GM23338 (cell line): ENCODE data around the gene RELL1. TPM values are rescaled to one million over a fixed set of nuclear protein-coding genes. Genes with fewer than 3 reads are reported as not detected.

Experiments used
- ATAC-seq: fragments of 200-7000 bp; cut with Tn5 transposase; 3 replicates; pipeline ENCODE4 v1.9.1; 2020
- DNase-seq: peaks from one replicate; pipeline ENCODE4 v3.0.0-alpha.2; 2015; ENCODE audit warnings: low spot score
- H2AFZ ChIP-seq: fragments of 200-600 bp; sonication (generic); 2 replicates; pipeline ENCODE4 v1.8.0; 2016; ENCODE audit warnings: antibody characterized with exemption, mild to moderate bottlenecking, moderate library complexity
- H3F3A ChIP-seq: fragments of 200-600 bp; sonication (generic); replicated peaks from 2 replicates; pipeline ENCODE4 v1.8.0; 2017; ENCODE audit warnings: antibody characterized with exemption, mixed run types, low read depth
- H3K27ac ChIP-seq: fragments of 200-600 bp; sonication (generic); 2 replicates; pipeline ENCODE4 v1.6.1; 2016; ENCODE audit warnings: low read depth
- H3K27me3 ChIP-seq: fragments of 200-600 bp; sonication (generic); 2 replicates; pipeline ENCODE4 v1.8.0; 2016; ENCODE audit warnings: mild to moderate bottlenecking, mixed run types, moderate library complexity; ENCODE audit not compliant: insufficient read depth
- H3K36me3 ChIP-seq: fragments of 200-600 bp; sonication (generic); 2 replicates; pipeline ENCODE4 v1.8.0; 2016; ENCODE audit warnings: mild to moderate bottlenecking; ENCODE audit not compliant: insufficient read depth
- H3K4me1 ChIP-seq: fragments of 200-600 bp; sonication (generic); 2 replicates; pipeline ENCODE4 v1.8.0; 2016; ENCODE audit warnings: mild to moderate bottlenecking, moderate library complexity; ENCODE audit not compliant: insufficient read depth
- H3K4me2 ChIP-seq: fragments of 200-600 bp; sonication (generic); 2 replicates; pipeline ENCODE4 v1.7.1; 2017; ENCODE audit warnings: mixed run types
- H3K4me3 ChIP-seq: fragments of 200-600 bp; sonication (generic); 2 replicates; pipeline ENCODE4 v1.6.1; 2016; ENCODE audit warnings: mixed run types
- H3K79me2 ChIP-seq: fragments of 200-600 bp; sonication (generic); replicated peaks from 2 replicates; pipeline ENCODE4 v1.8.0; 2017; ENCODE audit warnings: mild to moderate bottlenecking; ENCODE audit not compliant: insufficient read depth
- H3K9me2 ChIP-seq: fragments of 200-600 bp; sonication (generic); 2 replicates; pipeline ENCODE4 v1.8.0; 2017; ENCODE audit not compliant: insufficient read depth
- H4K20me1 ChIP-seq: fragments of 200-600 bp; sonication (generic); replicated peaks from 2 replicates; pipeline ENCODE4 v1.8.0; 2017; ENCODE audit warnings: mild to moderate bottlenecking; ENCODE audit not compliant: insufficient read depth
- H3K27ac Mint-ChIP-seq: 2 replicates; pipeline ENCODE4 v1.8.0; 2020; ENCODE audit warnings: inconsistent platforms, mild to moderate bottlenecking, moderate library complexity, mixed read lengths
- H3K27me3 Mint-ChIP-seq: 3 replicates; pipeline ENCODE4 v1.8.0; 2022; ENCODE audit warnings: low read depth, mild to moderate bottlenecking, moderate library complexity, mixed read lengths, inconsistent platforms; ENCODE audit not compliant: insufficient read depth, poor library complexity
- H3K36me3 Mint-ChIP-seq: 3 replicates; pipeline ENCODE4 v1.8.0; 2021; ENCODE audit warnings: low read depth, mild to moderate bottlenecking, inconsistent platforms, moderate library complexity, mixed read lengths
- H3K4me1 Mint-ChIP-seq: 3 replicates; pipeline ENCODE4 v1.8.0; 2020; ENCODE audit warnings: mild to moderate bottlenecking, inconsistent platforms, mixed read lengths
- H3K4me3 Mint-ChIP-seq: 3 replicates; pipeline ENCODE4 v1.8.0; 2021; ENCODE audit warnings: moderate library complexity, mild to moderate bottlenecking, inconsistent platforms, mixed read lengths
- H3K9me3 Mint-ChIP-seq: 3 replicates; pipeline ENCODE4 v1.8.0; 2020; ENCODE audit warnings: moderate library complexity, mild to moderate bottlenecking, inconsistent platforms, mixed read lengths
- CREB1 ChIP-seq: fragments of 250-450 bp; sonication (Bioruptor Pico); IDR thresholded peaks from 2 replicates; pipeline ENCODE4 v1.5.0; 2020; ENCODE audit warnings: low read depth, mild to moderate bottlenecking, moderate library complexity
- CTCF ChIP-seq, 2 experiments: fragments of 200-600 bp in 1 of 2; sonication (generic) in 1 of 2; conservative IDR thresholded peaks; 2 replicates each; pipeline versions ENCODE4 v1.5.1 to v1.6.1; 2016 to 2017; ENCODE audit warnings: antibody characterized with exemption in 2 of 2, low read depth in 2 of 2, mild to moderate bottlenecking in 2 of 2, moderate library complexity in 1 of 2
- ETS1 ChIP-seq: IDR thresholded peaks from 2 replicates; pipeline ENCODE4 v1.6.1; 2016; ENCODE audit warnings: antibody characterized with exemption
- EZH2 ChIP-seq: fragments of 200-600 bp; sonication (generic); IDR thresholded peaks from one replicate; pipeline ENCODE4 v1.8.0; 2017; ENCODE audit warnings: antibody characterized with exemption, mild to moderate bottlenecking, low read depth; ENCODE audit not compliant: unreplicated experiment
- EZH2phosphoT487 ChIP-seq: fragments of 200-600 bp; sonication (generic); IDR thresholded peaks from one replicate; pipeline ENCODE4 v1.8.1; 2018; ENCODE audit warnings: antibody characterized with exemption; ENCODE audit not compliant: unreplicated experiment
- JUNB ChIP-seq: IDR thresholded peaks from one replicate; pipeline ENCODE4 v1.6.1; 2016; ENCODE audit warnings: antibody characterized with exemption; ENCODE audit not compliant: unreplicated experiment
- NANOG ChIP-seq: IDR thresholded peaks from 2 replicates; pipeline ENCODE4 v1.6.1; 2016; ENCODE audit warnings: antibody characterized with exemption, borderline replicate concordance
- POLR2AphosphoS5 ChIP-seq: IDR thresholded peaks from 2 replicates; pipeline ENCODE4 v1.6.1; 2016; ENCODE audit warnings: antibody characterized with exemption, low read depth
- REST ChIP-seq: IDR thresholded peaks from one replicate; pipeline ENCODE4 v1.6.1; 2018; ENCODE audit warnings: antibody characterized with exemption; ENCODE audit not compliant: unreplicated experiment
- STAT1 ChIP-seq: IDR thresholded peaks from one replicate; pipeline ENCODE4 v1.6.1; 2016; ENCODE audit warnings: antibody characterized with exemption; ENCODE audit not compliant: unreplicated experiment
- ZNF114 ChIP-seq: fragments of 250-450 bp; sonication (Bioruptor Pico); IDR thresholded peaks from 2 replicates; pipeline ENCODE4 v1.5.0; 2020; ENCODE audit warnings: mild to moderate bottlenecking, moderate library complexity
- ZNF331 ChIP-seq: fragments of 250-450 bp; sonication (Bioruptor Pico); IDR thresholded peaks from 2 replicates; pipeline ENCODE4 v1.5.0; 2020; ENCODE audit warnings: low read depth, mild to moderate bottlenecking, moderate library complexity
- ZNF462 ChIP-seq: fragments of 250-450 bp; sonication (Bioruptor Pico); IDR thresholded peaks from 2 replicates; pipeline ENCODE4 v1.5.0; 2020; ENCODE audit warnings: mild to moderate bottlenecking, moderate library complexity
- polyA plus RNA-seq: library from polyadenylated mRNA; unstranded; fragments of >200 nt; fragmentation: Nextera tagmentation; extraction: Ambion mirVana; gene quantifications from 2 replicates; pipeline ENCODE4 v1.2.1, GENCODE V29; 2016
- total RNA-seq: library from RNA; depleted of rRNA; stranded (reverse); fragments of >200 nt; shearing (Covaris generic); gene quantifications from 2 replicates; pipeline ENCODE4 v1.2.3, GENCODE V29; 2014

The RELL1 gene
- total and polyA plus RNA-seq, 2 experiments from 2014 or later: 2.8 to 28.5 TPM

- Histone ChIP-seq H3K79me2 (no peaks in the 10 kb centered on the region), H3K9me2 (no peaks in the 10 kb centered on the region), H3K27me3 (no peaks in the 10 kb centered on the region), H3K27ac (no peak overlapping the region), H3K36me3 (no peaks in the 10 kb centered on the region), H3K4me1 (no peaks in the 10 kb centered on the region), H3K4me3 (no peak overlapping the region), H3K4me2 (no peak overlapping the region), H4K20me1 (no peaks in the 10 kb centered on the region), H2AFZ (no peak overlapping the region), H3F3A (no peaks in the 10 kb centered on the region)
- Mint-ChIP-seq H3K27ac (no peak overlapping the region), H3K9me3 (peaks cover 7% of the 10 kb centered on the region; the same call in 2 of the 3 replicates), H3K4me3 (no peak overlapping the region), H3K27me3 (peaks cover 3% of the 10 kb centered on the region), H3K36me3 (peaks cover 2% of the 10 kb centered on the region; the same call in 1 of the 3 replicates), H3K4me1 (peaks cover 8% of the 10 kb centered on the region)
- ATAC-seq (no peak), DNase-seq (no peak)
- no peak for TF ChIP-seq JUNB
- no peak for TF ChIP-seq REST
- no peak for TF ChIP-seq CTCF (conservative IDR thresholded peaks at IDR 0.05; ENCODE audit: low read depth in 2 of 2)
- TF ChIP-seq ZNF114 (CRISPR knock-in tag): no peak
- TF ChIP-seq ZNF462 (CRISPR knock-in tag): no peak
- no peak for TF ChIP-seq EZH2
- no peak for TF ChIP-seq NANOG
- TF ChIP-seq POLR2AphosphoS5: no peak
- TF ChIP-seq STAT1: no peak
- TF ChIP-seq EZH2phosphoT487: no peak
- TF ChIP-seq ETS1: no peak
- TF ChIP-seq ZNF331: no peak
- no peak for TF ChIP-seq CREB1
Observed at GRCh38 chr4:37561803-37562207, 124.4 kb downstream of the RELL1 start.
